Fibroblast of skin of left quadriceps (primary cell): ENCODE results near the gene LMBR1.
"Not testable (repeated sequence)": the region's sequence is repeated elsewhere in the genome, so short reads cannot be mapped to it uniquely, and the experiment has no call there.

Experiments used
- DNase-seq, 2 experiments: peaks; one replicate each; pipeline ENCODE4 v3.0.0-alpha.2; 2013; ENCODE audit warnings: low read depth in 2 of 2

LMBR1 gene

DNA sequence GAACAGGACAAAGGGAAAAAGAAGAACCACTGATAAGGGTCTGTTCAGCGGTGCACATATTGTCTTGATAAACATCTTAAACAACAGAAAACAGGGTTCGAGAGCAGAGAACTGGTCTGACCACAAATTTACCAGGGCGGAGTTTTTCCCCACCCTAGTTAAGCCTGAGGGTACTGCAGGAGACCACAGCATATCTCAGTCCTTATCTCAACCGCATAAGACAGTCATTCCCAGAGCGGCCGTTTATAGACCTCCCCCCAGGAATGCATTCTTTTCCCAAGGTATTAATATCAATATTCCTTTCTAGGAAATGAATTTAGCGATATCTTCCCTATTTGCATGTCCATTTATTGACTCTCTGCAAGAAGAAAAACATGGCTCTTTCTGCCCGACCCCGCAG lies 195.7 kb downstream of the LMBR1 start:
- DNase-seq, result not testable (repeated sequence)

GRCh38 chr7:156693627-156694026 lies 199.4 kb downstream of the LMBR1 start:
- no peak for DNase-seq

GRCh38 chr7:156692849-156693248 lies 200.1 kb downstream of the LMBR1 start:
- no peak for DNase-seq

DNA sequence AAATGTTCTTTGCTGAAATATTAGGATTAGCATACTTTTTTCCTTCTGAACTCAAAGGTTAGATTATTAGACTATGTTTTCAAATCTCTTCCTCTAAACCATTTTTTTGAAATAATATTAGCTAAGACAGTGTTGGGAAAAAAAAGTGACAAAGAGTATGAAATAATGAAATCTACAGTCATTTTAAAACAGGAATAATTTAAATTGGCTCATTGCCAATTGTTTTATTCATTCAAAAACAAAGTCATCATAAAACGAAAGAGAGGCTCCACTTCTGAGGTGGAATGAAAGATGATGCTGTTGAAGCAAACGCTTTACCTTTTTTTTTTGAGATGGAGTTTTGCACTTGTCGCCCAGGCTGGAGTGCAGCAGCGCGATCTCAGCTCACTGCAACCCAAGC lies 201.2 kb downstream of the LMBR1 start:
- no peak for DNase-seq

- DNase-seq, result no peak
Measured at GRCh38 chr7:156684661-156685060, 208.3 kb downstream of the LMBR1 start.

- DNase-seq, result no peak
Measured at GRCh38 chr7:156684251-156684650, 208.7 kb downstream of the LMBR1 start.

- DNase-seq, result no peak
Measured at GRCh38 chr7:156682928-156683327, 210.1 kb downstream of the LMBR1 start.

DNA sequence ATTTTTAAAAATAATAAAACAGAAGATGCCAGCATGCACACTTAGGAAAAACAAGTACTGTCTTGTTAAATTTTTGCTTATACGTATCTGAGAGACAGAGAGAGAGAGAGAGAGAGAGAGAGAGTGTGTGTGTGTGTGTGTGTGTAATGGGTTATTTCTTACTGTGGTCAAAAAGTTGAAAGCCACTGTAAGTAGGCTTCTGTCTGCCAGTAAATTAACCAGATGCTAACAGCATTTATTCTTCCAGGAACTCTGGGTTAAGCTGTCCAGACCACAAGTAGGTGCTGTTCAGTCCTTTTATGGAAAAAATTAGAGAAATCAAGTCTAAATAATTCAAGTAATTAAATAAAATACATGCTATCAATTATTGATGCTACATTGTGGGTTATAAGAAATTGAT lies 212.7 kb downstream of the LMBR1 start:
- no peak for DNase-seq

- DNase-seq, result no peak
Measured at GRCh38 chr7:156677374-156678054, 215.5 kb downstream of the LMBR1 start.

DNA sequence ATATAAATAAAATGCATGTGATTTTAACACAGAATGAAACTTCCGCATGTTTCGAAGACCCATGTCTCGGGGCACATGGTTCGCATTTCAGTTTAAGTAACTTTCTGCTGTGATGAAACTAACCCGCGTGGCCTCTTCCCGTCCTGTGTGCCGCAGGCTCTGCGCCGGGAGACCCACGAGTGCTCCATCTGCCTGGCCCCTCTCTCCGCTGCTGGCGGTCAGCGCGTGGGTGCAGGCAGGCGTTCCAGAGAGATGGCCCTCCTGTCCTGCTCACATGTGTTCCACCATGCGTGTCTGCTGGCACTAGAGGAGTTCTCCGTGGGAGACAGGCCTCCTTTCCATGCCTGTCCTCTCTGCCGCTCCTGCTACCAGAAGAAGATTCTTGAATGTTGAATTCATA lies 216.7 kb downstream of the LMBR1 start:
- no peak for DNase-seq

DNA sequence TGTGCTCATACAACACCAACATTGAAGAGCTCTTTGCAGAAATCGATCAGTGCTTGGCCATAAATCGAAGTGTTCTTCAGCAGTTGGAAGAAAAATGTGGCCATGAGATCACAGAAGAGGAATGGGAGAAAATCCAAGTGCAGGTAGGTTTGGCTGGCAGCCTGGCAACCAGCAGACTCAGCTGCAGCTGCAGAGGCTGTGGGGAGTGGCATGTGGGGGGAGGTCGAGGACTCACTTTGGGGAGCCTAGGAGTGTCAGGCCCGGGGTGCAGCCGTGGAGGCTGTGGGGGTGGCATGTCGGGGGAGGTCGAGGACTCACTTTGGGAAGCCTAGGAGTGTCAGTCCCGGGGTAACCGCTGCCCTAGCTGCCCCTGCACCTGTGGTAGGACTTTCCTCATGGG lies 217.3 kb downstream of the LMBR1 start:
- DNase-seq, result no peak

DNA sequence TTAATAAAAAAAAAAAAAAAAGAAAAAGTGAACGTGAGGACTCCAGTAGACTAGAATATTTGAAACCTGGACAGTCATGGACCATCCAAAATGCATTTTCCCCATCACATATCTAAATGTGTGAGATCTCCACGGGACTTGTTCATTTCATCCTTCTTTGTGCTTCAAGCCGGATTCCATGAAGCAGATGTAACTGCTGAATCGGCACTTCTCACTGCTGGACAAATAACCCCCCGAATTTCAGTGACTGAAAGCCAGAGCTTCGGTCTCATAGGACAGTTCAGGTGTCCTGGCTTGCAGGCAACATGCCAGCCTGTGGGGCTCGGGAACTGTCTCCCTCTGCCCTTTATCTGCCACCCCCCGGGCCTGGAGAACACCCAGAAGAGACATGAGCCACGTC lies 219.1 kb downstream of the LMBR1 start:
- no peak for DNase-seq

DNA sequence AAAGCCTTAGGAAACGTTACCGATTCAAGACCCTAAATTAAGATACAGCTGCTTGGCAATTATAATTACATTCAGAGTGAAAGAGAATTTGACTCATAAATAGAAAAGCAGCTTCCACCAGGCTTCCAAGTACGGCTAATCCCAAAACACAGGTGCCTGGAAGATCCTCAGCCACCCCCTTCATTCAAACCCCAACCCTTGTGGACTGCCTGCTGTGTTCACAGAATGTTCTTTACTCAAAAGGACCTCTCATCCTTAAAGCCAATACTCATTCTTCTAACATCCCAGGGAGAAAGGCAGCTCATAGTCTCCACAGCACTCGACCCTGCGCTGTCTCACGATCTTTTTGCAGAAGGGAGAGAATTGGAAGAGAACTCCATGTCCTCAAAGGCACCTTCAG lies 219.5 kb downstream of the LMBR1 start:
- DNase-seq, result no peak

DNA sequence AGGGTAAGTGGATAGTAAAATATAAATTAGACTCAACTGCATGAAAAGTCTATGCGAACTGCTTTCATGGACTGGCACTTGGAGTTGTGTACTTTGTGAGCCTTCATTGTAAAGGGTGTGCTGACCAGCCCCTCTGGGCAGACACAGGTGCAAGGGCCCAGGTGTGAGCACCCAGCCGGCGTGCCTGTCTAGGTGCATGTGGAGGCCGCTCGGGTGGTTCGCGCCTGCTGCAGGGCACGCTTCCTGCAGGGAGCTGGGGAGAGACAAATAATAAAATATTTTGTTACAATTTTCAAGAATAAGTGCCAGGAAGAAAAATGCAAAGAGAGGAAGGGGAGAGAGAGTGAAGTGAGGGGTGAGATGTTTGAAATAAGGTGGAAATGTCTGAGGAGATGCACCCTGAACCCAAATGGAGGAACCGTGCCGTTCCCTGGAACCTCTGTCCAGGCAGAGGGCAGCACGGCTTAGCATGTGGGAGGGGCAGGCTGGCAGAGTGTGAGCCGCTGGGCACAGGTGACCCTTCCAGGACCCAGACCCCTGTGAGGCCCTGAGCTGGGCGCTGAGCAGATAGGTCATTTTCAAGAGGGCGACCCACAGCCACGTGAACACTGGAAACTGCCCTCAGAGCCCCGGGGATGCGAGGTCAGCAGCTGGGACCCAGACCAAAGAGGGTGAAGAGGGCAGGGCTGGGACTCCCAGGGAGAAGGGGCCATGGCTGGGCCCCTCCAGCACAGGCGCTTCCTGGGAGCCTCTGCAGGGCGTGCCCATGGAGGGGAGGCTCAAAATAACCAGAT lies 223.8 kb downstream of the LMBR1 start:
- DNase-seq, result no peak

DNA sequence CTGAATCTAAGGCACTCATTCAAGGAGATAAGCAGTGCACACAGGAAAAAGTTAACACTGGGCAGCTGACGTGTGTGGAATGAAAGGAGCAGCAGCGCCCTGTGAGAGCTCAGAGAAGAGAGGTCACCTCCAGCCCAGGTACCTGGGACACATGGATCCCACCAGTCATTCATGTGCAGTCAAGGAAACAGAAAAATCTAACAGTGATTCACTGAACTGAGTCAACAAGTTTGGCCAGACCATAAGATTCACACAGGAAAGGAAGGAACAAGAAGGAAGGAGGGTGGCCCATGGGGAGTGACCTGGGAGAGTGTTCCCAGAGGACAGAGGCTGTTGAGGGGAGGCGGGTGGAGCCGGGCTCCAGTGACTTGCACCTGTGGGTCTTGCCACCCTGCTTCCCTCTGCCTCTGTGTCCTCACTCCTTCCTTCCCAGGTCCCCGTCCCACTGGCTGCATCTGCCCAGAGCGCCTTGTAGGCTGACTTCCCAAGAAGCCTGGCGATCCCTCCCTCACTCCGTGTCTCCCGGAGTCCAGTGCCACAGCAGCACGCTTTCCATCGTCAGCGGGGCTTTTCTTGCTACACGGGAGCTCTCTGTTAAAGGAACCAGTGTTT lies 224.7 kb downstream of the LMBR1 start:
- no peak for DNase-seq

DNA sequence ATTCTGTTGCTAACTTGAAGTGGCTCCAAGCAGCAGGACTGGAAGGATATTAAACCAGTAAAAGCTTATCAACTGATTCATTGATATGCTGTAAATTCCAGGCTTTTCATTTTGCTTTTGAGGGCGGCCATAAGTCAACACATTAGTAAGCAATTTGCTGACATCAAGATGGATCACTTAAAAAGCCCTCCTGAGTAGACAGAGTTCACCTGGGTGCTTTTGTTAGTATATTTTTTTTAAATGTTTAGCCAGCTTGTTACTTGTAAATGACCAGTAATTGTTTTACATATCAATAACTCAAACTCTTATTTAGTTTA lies 225.9 kb downstream of the LMBR1 start:
- DNase-seq, result no peak

- DNase-seq, result no peak
Measured at GRCh38 chr7:156666368-156667109, 226.4 kb downstream of the LMBR1 start.

DNA sequence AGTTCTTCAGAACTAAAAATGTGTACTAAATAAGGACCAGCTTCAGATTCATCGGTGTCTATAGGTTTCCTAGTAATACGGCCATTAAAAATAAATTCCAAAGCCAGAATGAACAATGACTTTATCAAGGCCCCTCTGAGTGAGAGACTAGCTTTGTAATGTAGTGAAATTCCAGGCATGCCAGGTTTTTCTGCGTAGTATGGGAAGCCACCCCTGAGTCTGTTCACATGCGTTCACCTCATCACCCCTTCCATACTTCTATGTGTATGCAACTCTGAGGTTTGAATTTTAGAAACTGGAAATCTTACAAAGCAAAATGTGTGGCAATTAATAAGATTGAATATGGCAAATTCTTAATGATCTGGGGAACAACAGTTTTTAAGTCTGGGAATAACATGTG lies 227.9 kb downstream of the LMBR1 start:
- DNase-seq, result no peak

- DNase-seq, result no peak
Measured at GRCh38 chr7:156662277-156662676, 230.7 kb downstream of the LMBR1 start.

- DNase-seq, result no peak
Measured at GRCh38 chr7:156661637-156662036, 231.3 kb downstream of the LMBR1 start.

DNA sequence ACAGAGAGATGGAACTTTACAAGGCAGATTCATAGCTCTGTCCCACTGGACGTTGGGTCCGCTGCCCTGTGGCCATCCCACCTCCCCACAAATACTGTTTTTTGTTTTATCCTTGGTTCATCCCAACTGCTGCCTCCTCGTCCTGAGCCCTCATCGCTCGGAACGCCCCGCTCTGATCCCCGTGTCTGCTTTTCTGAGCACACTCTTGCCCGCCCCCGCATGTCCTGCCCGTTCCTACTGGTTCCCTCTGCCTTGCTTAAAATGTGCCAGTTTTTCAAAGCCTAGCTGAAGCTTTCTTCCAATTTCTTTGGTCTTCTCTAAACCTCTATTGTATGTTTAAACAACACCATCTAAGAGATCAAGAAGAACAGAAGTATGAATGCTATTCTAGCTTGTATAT lies 233.0 kb downstream of the LMBR1 start:
- DNase-seq, result no peak

DNA sequence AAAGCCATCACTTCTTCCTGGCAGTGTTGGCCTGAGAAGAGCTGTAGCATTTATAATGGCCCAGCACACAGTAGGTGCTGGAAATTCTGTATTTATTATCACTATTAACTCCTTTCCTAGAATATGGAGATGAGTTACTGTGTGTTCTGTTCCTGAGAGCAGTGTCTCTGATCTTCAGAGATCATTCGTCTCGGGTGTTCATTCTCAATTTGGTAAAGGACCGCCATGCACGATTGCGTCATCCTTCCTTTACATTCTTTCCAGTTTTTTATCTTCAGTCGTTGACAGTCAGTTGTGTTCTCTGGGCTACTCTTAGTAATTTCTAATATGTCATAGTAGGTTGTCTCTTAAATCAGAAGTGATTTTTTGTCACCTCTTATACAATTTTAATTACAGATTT lies 233.8 kb downstream of the LMBR1 start:
- DNase-seq, result no peak

DNA sequence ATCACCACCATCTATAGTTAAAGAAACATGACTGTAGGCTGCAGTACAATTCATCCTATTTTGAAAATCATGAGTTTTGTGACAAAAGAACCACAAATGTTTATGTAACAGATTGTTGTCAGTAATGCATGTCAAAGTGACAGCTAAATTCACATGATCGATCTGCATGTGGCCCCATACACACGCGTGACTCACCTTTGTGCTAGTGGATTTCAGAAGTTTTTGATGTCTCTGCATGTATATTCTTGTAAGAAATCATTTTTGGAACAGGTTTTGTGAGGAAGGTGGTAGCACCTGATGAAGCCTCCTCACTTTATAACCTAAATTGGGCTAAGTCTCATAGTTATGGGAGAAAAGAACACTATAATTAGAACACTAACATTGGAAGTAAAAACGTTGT lies 235.3 kb downstream of the LMBR1 start:
- no peak for DNase-seq
